Lung (tissue), 16 donors: ENCODE data around the gene PCAT6. TPM values are rescaled to one million over a fixed set of nuclear protein-coding genes. Genes with fewer than 3 reads are reported as not detected.

Source experiments
- ATAC-seq: fragments of 200-7000 bp; cut with Tn5 transposase; one replicate; pipeline ENCODE4 v1.9.1; 2020; ENCODE audit warnings: moderate number of reproducible peaks; ENCODE audit not compliant: insufficient read depth, low FRiP score
- DNase-seq, 3 donors: peaks; one replicate each; pipeline ENCODE4 v3.0.0-alpha.2; 2013 to 2017
- H3K27ac ChIP-seq, 2 donors: one replicate each; pipeline ENCODE4 v1.5.1; 2013; ENCODE audit warnings: mild to moderate bottlenecking in 2 of 2, moderate library complexity in 2 of 2, control low read depth in 1 of 2, inconsistent platforms in 1 of 2, low read depth in 1 of 2, low read length in 1 of 2
- H3K27me3 ChIP-seq, 3 donors: one replicate each; pipeline ENCODE4 v1.5.1; 2013; ENCODE audit warnings: low read length in 2 of 3; ENCODE audit not compliant: control insufficient read depth in 3 of 3, insufficient read depth in 3 of 3
- H3K36me3 ChIP-seq, 4 donors: one replicate each; pipeline ENCODE4 v1.5.1; 2013; ENCODE audit warnings: low read length in 4 of 4, mild to moderate bottlenecking in 1 of 4, moderate library complexity in 1 of 4; ENCODE audit not compliant: control insufficient read depth in 4 of 4, insufficient read depth in 4 of 4
- H3K4me1 ChIP-seq, 5 donors: one replicate each; pipeline ENCODE4 v1.5.1; 2013; ENCODE audit warnings: low read length in 5 of 5, mild to moderate bottlenecking in 2 of 5, moderate library complexity in 1 of 5; ENCODE audit not compliant: control insufficient read depth in 5 of 5, insufficient read depth in 5 of 5
- H3K4me3 ChIP-seq: one replicate; pipeline ENCODE4 v1.5.1; 2013; ENCODE audit warnings: mild to moderate bottlenecking, control low read depth, moderate library complexity
- H3K9ac ChIP-seq, 2 donors: one replicate each; pipeline ENCODE4 v1.5.1; 2013; ENCODE audit warnings: low read length in 2 of 2, control low read depth in 1 of 2; ENCODE audit not compliant: insufficient read depth in 1 of 2
- H3K9me3 ChIP-seq, 4 donors: one replicate each; pipeline ENCODE4 v1.5.1; 2013; ENCODE audit warnings: low read length in 3 of 4, mild to moderate bottlenecking in 1 of 4, moderate library complexity in 1 of 4; ENCODE audit not compliant: control insufficient read depth in 4 of 4, insufficient read depth in 3 of 4
- CTCF ChIP-seq: IDR thresholded peaks from 2 replicates; pipeline ENCODE4 v1.5.1; 2012; ENCODE audit warnings: mild to moderate bottlenecking; ENCODE audit errors: control extremely low read depth, extremely low read depth
- WGBS, 2 donors: extraction: QIAGEN DNeasy Blood & Tissue Kit; methylation state at CpG; one replicate each; pipeline ENCODE4 v1.1.7; 2013; 5-methylcytosine and 5-hydroxymethylcytosine counted together
- long read RNA-seq, 5 donors: transcript quantifications; one replicate each; lab custom pipeline, GENCODE V29; 2026
- polyA plus RNA-seq, 2 donors: library from polyadenylated mRNA; stranded (reverse); fragments of 200-250 nt; gene quantifications; one replicate each; pipeline ENCODE4 v1.2.1, GENCODE V29; 2013
- total RNA-seq, 2 donors: library from RNA; depleted of rRNA in 1 of 2; stranded (reverse); fragments of >200 nt in 1 of 2; gene quantifications; one replicate each; pipeline ENCODE4 v1.2.1, GENCODE V29; 2014 to 2021
- donor health status: control.
- donor health status: control.
- donor health status: Bipolar disorder and iron deficiency.
- donor health status: healthy.
- donor health status: DM: yes; HTN: yes; CAD: no.

PCAT6 gene
- total RNA-seq (1 to 10 TPM in 1 of 2 donors, not detected in 1; 1.3 TPM), polyA plus RNA-seq (1 to 10 TPM in 1 of 2 donors, under 1 TPM in 1; 0.84 to 1.8 TPM)
- long read RNA-seq, donor 1, partial matches to known transcripts = 6 of 6 reads
- long read RNA-seq, donor 1, other reads (novel, unspliced or antisense) = 0 of 6 reads
- long read RNA-seq, donor 2 = 0 reads
- long read RNA-seq, donor 3, partial matches to known transcripts = 0 of 1 reads
- long read RNA-seq, donor 3, other reads (novel, unspliced or antisense) = 0 of 1 reads
- long read RNA-seq, donor 4, partial matches to known transcripts = 0 of 1 reads
- long read RNA-seq, donor 4, other reads (novel, unspliced or antisense) = 0 of 1 reads
- long read RNA-seq, donor 5 = 0 reads

DNA sequence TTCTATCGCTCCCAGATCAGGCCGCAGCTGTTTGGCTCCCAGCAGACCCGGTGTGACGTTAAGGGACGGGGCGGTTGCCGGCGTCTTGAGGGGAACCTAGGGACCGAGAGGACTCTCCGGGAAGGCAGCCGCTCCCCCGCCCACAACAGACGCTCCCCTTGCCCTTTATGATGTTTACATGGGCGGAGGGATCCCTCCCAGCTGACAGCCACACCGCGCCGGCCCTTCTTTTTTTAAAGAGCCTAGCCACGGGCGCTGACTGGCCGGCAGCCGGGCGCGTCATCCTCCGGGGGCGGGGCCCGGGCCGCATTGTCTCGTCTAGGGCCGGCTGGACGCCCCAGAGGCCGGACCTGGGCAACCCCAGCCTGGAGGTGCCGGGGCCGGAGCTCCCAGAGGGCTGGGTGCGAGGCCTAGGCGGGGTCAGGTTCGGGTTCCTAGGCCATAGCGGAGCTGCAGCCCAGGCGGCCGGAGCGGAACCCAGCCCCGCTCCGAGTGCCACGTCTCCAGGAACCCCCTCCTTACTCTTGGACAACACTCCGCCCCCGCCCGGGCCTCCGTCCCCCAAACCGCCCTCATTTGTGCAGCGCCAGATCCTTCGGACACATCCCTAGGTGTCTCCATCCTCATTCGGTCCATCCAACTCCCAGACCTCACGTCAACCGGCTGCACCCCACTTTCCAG lies at the start of gene PCAT6:
Gene PCAT6 (plus strand): TSS at position 340 of the 681 bp plus-strand sequence.
- peak within 1 kb of the TSS; percentile 71 for H3K4me3 ChIP-seq
- no peak for TF ChIP-seq CTCF
- no peaks in the 10 kb centered on the region for H3K36me3 ChIP-seq
- peak within 1 kb of the TSS; percentile 66 to 78 for H3K27ac ChIP-seq
- H3K9ac ChIP-seq = peak within 1 kb of the TSS; percentile 20 to 28
- peaks cover 0 to 7% (median 0%) of the 10 kb centered on the region in 3 donors for H3K27me3 ChIP-seq
- ATAC-seq = peak; percentile 89
- peaks cover 4 to 28% (median 11%) of the 10 kb centered on the region in 5 donors for H3K4me1 ChIP-seq
- no peaks in the 10 kb centered on the region for H3K9me3 ChIP-seq
- peak; percentile 96 to 98 (median 97) for DNase-seq
- WGBS, 2 donors = 0 to 1% methylated on average over 52 to 53 of the region's 53 CpGs

DNA sequence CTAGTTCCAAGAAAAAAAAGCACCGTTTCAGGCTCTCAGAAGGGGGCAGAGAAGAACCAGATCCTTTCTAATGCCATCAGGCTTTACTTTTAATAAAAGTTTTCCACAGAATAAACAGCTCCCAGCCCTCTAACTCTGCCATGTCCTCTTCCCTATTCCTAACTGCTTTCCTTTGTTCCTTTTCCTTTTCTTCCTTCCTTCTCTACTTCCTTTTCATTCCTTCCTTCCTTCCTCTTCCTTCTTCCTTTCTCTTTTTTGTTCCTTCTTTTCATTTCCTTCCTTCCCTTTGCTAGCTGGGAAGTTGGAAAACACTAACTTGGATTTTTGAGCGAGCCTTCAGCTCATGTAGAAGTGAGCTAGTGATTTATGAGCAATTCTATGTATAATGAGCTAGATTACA lies 48.7 kb upstream of the PCAT6 start:
- WGBS, 2 donors = 73 to 75% methylated on average over 2 of the region's 2 CpGs
- H3K9me3 ChIP-seq = no peaks in the 10 kb centered on the region
- no peak overlapping the region for H3K4me3 ChIP-seq
- DNase-seq (no peak), ATAC-seq (no peak)
- H3K4me1 ChIP-seq = no peaks in the 10 kb centered on the region
- peaks cover 11 to 47% (median 16%) of the 10 kb centered on the region in 4 donors for H3K36me3 ChIP-seq
- H3K27me3 ChIP-seq = no peaks in the 10 kb centered on the region
- H3K9ac ChIP-seq = no peak overlapping the region
- no peak overlapping the region for H3K27ac ChIP-seq
- no peak for TF ChIP-seq CTCF

DNA sequence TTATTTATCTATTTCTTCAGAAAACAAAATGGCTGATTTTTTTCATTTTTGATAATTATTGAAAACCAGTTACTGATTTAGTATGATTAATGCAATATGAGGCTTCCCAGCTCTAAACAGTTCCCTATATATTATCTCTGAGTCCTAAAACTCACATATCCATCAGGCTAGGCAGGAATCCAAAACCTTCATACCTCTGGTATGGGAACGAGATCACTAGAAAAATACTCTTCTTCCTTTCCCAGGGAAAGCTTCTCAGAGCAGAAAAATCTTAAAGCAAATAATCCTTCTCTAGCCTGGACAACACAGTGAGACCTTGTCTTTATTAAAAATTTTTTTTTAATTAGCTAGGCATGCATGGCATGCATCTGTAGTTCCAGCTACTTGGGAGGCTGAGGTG lies 45.0 kb upstream of the PCAT6 start:
- no peaks in the 10 kb centered on the region for H3K4me1 ChIP-seq
- H3K4me3 ChIP-seq = no peak overlapping the region
- ATAC-seq (no peak), DNase-seq (no peak)
- H3K27ac ChIP-seq = no peak overlapping the region
- WGBS, 2 donors = 88 to 92% methylated on average over 1 of the region's 1 CpG
- H3K9ac ChIP-seq = no peak overlapping the region
- H3K27me3 ChIP-seq = no peaks in the 10 kb centered on the region
- no peaks in the 10 kb centered on the region for H3K9me3 ChIP-seq
- peaks cover 5 to 46% (median 9%) of the 10 kb centered on the region in 4 donors for H3K36me3 ChIP-seq
- TF ChIP-seq CTCF = no peak
